Measurements from ENCODE around the gene BLCAP. TPM values are rescaled to one million over a fixed set of nuclear protein-coding genes. Genes with fewer than 3 reads are reported as not detected.

BLCAP gene
- total and polyA plus RNA-seq, 2 donors (not counting 3 experiments of a cell fraction or from before 2014, with no cell fraction given), result 90.3 to 196 TPM

DNA sequence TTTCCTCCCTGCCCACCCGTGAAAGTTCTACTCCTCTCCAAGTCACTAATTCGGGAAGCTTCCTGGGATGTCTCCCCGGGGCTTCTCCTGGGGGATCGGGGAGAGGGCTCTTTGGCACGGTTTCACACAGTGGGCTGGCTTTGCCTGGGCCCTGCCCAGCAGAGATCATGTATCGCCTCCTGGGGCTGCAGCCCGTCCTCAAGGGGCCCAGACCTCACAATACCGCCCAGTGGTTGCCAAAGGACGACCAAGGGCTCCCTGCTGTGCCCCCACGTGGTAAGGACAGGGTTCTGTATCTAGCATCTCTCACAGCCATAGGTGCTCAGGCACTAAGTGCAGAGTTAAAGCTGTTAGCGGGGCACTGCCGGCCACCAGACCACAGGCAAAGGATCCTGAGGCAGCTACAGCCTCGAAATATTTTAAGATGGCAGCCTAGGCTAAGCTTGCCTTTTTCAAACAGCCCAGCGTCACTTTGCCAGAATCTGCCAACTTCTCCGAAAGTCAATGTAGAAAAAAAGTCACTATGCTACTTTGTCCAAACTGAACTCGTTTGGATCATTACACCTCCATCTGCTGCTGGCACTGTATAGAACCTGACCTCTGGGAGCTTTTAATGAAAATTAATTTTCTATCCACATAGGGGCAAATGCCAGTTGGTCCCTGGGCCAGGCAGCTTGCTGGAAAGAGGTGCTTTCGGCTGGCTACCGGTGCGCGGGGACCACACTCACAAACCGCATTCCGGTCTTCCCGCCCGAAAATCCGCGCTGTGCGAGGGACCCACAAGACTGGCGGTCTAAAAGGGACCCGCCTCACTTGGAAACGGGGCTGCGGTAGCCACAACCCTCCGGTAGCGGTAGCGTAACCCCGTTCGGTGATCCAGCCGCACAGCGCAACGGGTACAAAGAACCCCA lies 7.9 kb downstream of the BLCAP start:
- H3K27ac ChIP-seq (ENCODE audit: insufficient read depth, low read depth, low read length), result peak overlapping the region; percentile 1
- H3K27me3 ChIP-seq (ENCODE audit: control insufficient read depth in 2 of 2, insufficient read depth in 2 of 2, low read length in 2 of 2), result no peaks in the 10 kb centered on the region
- intact Hi-C loops (cut with micrococcal nuclease) (loop anchor here (1.0 to 5.0 kb wide), 2 partner anchors 8 to 107 kb away; partner anchors contain the start of gene BLCAP), dilution Hi-C loops (cut with MboI; ENCODE audit: extremely low pct_ligation_motif_present, low sequenced_read_pairs) (loop anchor here (10.0 to 25.0 kb wide), 2 partner anchors 125 to 257 kb away; partner anchors contain the start of gene GHRH)
- H4K20me1 ChIP-seq (replicated peaks; ENCODE audit: control insufficient read depth, extremely low read depth, insufficient read depth, low read length), result peaks cover 3% of the 10 kb centered on the region
- ChIA-PET CTCF (interaction anchor here (0.6 to 2.3 kb wide), 5 partner anchors 13 to 889 kb away, joined by 3 to 13 read pairs (median 4); no protein-coding TSS in a partner anchor), POLR2A (interaction anchor here (0.7 kb wide), 1 partner anchor 174 kb away, joined by 6 read pairs; the partner anchor contains the start of gene SRC)
- no peaks in the 10 kb centered on the region for H3K9me1 ChIP-seq (replicated peaks; ENCODE audit: control insufficient read depth, extremely low read depth, insufficient read depth, low read length)
- no TSS peak for BruUV-seq (replicated peaks)
- peak overlapping the region; percentile 33 for H3K4me2 ChIP-seq (ENCODE audit: insufficient read depth, low read length)
- peaks cover 0 to 27% of the 10 kb centered on the region in 2 experiments for H3K36me3 ChIP-seq (ENCODE audit: control insufficient read depth in 2 of 2, extremely low read depth in 1 of 2, insufficient read depth in 2 of 2, low read length in 2 of 2)
- TF ChIP-seq EZH2 (IDR thresholded peaks at IDR 0.05; ENCODE audit: borderline replicate concordance, low read depth, low read length, severe bottlenecking), result no peak
- no peak for TF ChIP-seq FOS (IDR thresholded peaks at IDR 0.05; ENCODE audit: borderline replicate concordance, insufficient read depth, low read length)
- peak; percentile 12 for TF ChIP-seq POLR2AphosphoS5 (IDR thresholded peaks at IDR 0.05; ENCODE audit: insufficient read depth, low read depth, low read length)
- TF ChIP-seq CTCF (IDR thresholded peaks at IDR 0.05; ENCODE audit: extremely low read depth in 1 of 2, insufficient read depth in 1 of 2, low read depth in 1 of 2, low read length in 2 of 2), result peak in 1 of 2 donors; percentile 14
- FAIRE-seq, result peak; percentile 58
- no peak overlapping the region for H2AFZ ChIP-seq (ENCODE audit: low read depth, low read length)
- no peaks in the 10 kb centered on the region for H3K9me3 ChIP-seq (replicated peaks; ENCODE audit: control insufficient read depth, insufficient read depth, low read length)
- DNase-seq (ENCODE audit: low read depth, low spot score), result peak; percentile 41
- no peak overlapping the region for H3K9ac ChIP-seq (replicated peaks; ENCODE audit: extremely low read depth, insufficient read depth, low read length)
- H3K4me1 ChIP-seq (ENCODE audit: control insufficient read depth, extremely low read depth, insufficient read depth, low read length), result peaks cover 29% of the 10 kb centered on the region
- no peak overlapping the region for H3K4me3 ChIP-seq (replicated peaks in 1 of 3; ENCODE audit: insufficient read depth in 1 of 3, low read depth in 1 of 3, low read length in 3 of 3)
- peaks cover 59% of the 10 kb centered on the region for H3K79me2 ChIP-seq (ENCODE audit: control insufficient read depth, insufficient read depth, low read length)
